Measurements from ENCODE around the gene SLC22A2.

GRCh38 chr6:160261991-160262680 is 3.5 kb upstream of the SLC22A2 start:
- TF ChIP-seq CTCF (conservative IDR thresholded peaks at IDR 0.05; ENCODE audit: low read length) (no peak), EZH2phosphoT487 (IDR thresholded peaks at IDR 0.05; ENCODE audit: borderline replicate concordance) (no peak)

All from Loucy (cell line).